Fibroblast of gingiva (primary cell): ENCODE measurements around the gene FANCC.

Source experiments
- DNase-seq: peaks from one replicate; pipeline ENCODE4 v3.0.0-alpha.2; 2011; ENCODE audit warnings: low read depth

FANCC gene

GRCh38 chr9:95102001-95102433 is 215.5 kb downstream of the FANCC start:
- DNase-seq = no peak

- DNase-seq = no peak
Measured at GRCh38 chr9:95101326-95101725, 216.2 kb downstream of the FANCC start.

GRCh38 chr9:95100071-95100627 is 217.4 kb downstream of the FANCC start:
- DNase-seq = no peak

GRCh38 chr9:95099321-95100070 is 218.0 kb downstream of the FANCC start:
- no peak for DNase-seq

GRCh38 chr9:95098391-95098921 is 219.1 kb downstream of the FANCC start:
- DNase-seq = no peak

- no peak for DNase-seq
Measured at GRCh38 chr9:95097279-95097678, 220.2 kb downstream of the FANCC start.

- no peak for DNase-seq
Measured at GRCh38 chr9:95096807-95097206, 220.7 kb downstream of the FANCC start.

- no peak for DNase-seq
Measured at GRCh38 chr9:95096381-95096780, 221.1 kb downstream of the FANCC start.

- DNase-seq = no peak
Measured at GRCh38 chr9:95095641-95096355, 221.7 kb downstream of the FANCC start.

GRCh38 chr9:95094002-95094401 is 223.5 kb downstream of the FANCC start:
- DNase-seq = no peak

- no peak for DNase-seq
Measured at GRCh38 chr9:95093586-95093985, 223.9 kb downstream of the FANCC start.

GRCh38 chr9:95092262-95093072 is 225.0 kb downstream of the FANCC start:
- DNase-seq = peak; percentile 78

- DNase-seq = peak; percentile 60
Measured at GRCh38 chr9:95091601-95092261, 225.8 kb downstream of the FANCC start.

- DNase-seq = no peak
Measured at GRCh38 chr9:95090871-95091577, 226.5 kb downstream of the FANCC start.

- DNase-seq = no peak
Measured at GRCh38 chr9:95090023-95090791, 227.3 kb downstream of the FANCC start.

- no peak for DNase-seq
Measured at GRCh38 chr9:95089257-95090022, 228.1 kb downstream of the FANCC start.

- DNase-seq = no peak
Measured at GRCh38 chr9:95088421-95089161, 228.9 kb downstream of the FANCC start.

GRCh38 chr9:95087659-95088242 is 229.8 kb downstream of the FANCC start:
- DNase-seq = no peak
